GM12875 (cell line): ENCODE results near the gene EMCN.

ENCODE experiments used
- H3K4me3 ChIP-seq: one replicate; pipeline ENCODE4 v1.5.1; 2011; ENCODE audit warnings: low read depth, low read length, control low read depth
- TF ChIP-seq, protein P1 (sequence below): IDR thresholded peaks from 2 replicates; pipeline ENCODE4 v1.5.1; 2011; ENCODE audit warnings: low read depth, mild to moderate bottlenecking, control low read depth, inconsistent platforms, low read length, moderate library complexity, borderline replicate concordance; ENCODE audit not compliant: insufficient read depth

EMCN gene

DNA sequence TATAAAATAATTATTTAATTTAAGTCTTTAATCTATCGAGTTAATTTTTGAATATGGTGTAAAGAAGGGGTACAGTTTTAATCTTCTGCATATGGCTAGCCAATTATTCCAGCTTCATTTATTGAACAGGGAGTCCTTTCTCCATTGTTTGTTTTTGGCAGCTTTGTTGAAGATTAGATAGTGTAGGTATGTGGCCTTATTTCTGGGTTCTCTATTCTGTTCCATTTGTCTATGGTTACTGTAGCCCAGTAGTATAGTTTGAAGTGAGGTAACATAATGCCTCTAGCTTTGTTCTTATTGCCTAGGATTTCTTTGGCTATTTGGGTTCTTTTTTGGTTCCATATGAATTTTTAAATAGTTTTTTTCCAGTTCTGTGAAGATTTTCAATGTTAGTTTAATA is 48.3 kb downstream of the EMCN start:
- no peak overlapping the region for H3K4me3 ChIP-seq
- TF ChIP-seq, protein P1, sequence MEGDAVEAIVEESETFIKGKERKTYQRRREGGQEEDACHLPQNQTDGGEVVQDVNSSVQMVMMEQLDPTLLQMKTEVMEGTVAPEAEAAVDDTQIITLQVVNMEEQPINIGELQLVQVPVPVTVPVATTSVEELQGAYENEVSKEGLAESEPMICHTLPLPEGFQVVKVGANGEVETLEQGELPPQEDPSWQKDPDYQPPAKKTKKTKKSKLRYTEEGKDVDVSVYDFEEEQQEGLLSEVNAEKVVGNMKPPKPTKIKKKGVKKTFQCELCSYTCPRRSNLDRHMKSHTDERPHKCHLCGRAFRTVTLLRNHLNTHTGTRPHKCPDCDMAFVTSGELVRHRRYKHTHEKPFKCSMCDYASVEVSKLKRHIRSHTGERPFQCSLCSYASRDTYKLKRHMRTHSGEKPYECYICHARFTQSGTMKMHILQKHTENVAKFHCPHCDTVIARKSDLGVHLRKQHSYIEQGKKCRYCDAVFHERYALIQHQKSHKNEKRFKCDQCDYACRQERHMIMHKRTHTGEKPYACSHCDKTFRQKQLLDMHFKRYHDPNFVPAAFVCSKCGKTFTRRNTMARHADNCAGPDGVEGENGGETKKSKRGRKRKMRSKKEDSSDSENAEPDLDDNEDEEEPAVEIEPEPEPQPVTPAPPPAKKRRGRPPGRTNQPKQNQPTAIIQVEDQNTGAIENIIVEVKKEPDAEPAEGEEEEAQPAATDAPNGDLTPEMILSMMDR, result no peak

DNA sequence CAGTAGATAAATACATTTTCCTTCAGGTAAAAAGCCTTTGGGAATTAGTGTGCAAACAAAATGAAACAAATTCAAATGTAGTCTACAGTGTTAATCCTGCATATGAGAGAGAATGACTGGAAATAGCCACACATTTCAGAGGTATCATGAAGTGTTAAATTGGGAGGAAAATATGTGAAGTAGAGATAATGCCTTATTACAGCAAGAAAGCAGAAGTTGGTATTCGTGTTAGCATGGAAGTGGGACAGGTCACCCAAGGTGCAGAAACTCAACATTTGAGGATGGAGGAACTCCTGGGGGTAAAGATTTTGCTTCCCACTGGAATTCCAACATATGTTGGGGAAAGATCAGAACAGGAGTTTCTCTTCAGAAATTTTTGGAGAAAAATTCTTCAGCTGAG is 51.3 kb downstream of the EMCN start:
- TF ChIP-seq, protein P1, result no peak
- H3K4me3 ChIP-seq, result no peak overlapping the region

DNA sequence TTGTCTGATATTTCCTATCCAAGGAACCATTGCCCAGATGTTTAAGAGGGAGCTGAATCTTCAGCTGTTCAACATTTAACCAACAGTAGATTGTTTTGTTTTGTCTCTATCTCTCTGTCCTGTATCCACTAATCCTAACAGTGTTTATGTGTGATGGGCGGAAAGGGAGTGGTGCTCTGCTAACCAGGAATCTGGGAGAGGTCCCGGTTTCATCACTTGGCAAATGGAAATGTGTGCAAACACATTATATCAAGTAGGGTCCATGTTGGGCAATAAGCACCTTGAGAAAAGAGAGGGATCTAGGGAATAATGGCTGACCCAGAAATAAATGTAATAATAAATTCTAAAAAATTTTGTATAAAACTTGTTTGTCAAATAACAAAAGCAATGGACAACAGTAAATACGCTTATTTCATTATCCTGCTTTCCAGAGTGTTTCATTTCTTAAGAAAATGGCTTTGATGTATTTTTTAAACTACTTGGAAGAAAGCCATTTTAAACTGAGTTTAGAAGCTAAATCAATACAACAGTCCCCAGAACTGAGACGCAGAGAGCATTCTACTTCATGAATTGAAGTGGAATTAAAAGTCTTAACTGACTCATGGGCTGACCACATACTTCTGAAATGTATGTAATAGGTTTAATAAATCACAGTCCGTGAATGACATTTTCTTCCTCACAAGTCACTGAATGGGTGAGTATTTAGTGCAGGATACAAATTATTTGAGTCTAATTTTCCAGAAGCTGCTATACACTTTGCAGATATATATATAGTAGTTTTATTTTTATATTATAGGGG is 55.8 kb downstream of the EMCN start:
- no peak overlapping the region for H3K4me3 ChIP-seq
- TF ChIP-seq, protein P1, result no peak

DNA sequence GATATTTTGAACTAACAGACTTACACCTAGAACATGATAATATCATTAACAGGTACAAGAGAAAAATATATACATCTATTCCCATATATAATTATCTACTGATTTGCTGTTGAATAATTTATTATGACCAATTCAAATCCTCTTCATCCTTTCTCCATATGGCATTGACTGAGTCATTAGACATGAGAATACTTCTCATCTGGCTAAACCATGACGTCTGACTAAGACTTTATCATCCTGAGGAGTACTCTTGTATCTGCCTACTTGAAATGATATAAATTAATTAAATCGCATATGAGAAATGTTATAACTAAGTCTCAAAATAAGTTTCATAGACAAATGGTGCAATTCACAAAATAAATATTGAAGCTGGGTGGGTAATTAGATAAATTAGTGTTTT is 67.4 kb downstream of the EMCN start:
- no peak overlapping the region for H3K4me3 ChIP-seq
- TF ChIP-seq, protein P1, result no peak

DNA sequence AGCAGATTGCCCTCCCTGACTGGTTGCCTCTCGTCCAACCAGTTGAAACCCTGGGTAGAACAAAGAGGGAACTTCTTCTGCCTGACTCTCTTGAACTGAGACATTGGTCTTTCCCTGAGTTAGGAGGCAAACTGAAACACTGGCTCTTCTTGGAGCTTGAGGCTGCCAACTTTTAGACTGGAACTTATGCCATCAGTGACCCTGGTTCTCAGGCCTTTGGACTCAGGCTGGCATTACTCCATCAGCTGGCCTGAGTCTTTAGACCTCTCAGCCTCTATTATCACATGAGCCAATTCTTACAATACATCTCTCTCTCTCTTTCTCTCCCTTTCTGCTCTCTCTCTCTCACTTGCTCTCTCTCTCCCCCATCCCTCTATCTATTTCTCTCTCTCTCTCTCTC is 86.4 kb downstream of the EMCN start:
- TF ChIP-seq, protein P1, result no peak
- no peak overlapping the region for H3K4me3 ChIP-seq

DNA sequence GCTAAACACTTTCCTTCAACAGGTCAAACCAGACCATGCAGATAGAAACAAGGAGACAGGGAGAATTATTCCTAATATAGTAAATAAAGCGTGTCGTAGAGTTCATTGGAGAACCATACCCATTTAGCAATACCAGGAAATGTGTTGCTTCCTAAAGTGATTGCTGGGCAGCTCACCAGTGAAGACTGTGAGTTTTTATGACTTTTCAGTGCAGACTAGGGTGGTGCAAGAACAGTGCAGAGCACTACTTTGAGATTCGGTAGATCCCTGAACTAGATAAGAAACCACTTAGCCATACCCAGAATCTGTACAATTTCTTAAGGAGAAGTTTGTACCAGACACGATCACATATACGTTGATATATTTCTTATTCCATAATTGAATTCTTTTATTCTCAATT is 87.4 kb downstream of the EMCN start:
- no peak overlapping the region for H3K4me3 ChIP-seq
- TF ChIP-seq, protein P1, result no peak

DNA sequence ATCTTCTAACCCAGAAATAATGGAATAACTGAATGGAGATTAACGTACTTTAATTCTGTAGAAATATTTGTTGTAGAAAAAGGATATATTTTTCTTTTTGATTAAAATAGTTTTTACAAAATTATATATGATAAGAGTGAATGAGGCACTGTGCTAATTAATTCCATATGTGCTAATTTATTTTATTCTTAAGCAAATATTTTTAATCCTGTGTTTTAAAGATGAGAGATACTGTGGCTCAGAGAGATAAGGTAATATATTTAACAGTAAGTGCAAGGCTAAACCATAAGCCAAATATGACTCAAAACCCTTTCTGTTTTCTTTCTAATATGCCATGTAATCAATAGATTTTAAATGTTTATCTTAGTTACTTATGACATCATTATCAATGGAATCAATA is 88.2 kb downstream of the EMCN start:
- TF ChIP-seq, protein P1, result no peak
- no peak overlapping the region for H3K4me3 ChIP-seq
